Natural killer cell (primary cell): ENCODE results near the gene ZNF618. TPM values are rescaled to one million over a fixed set of nuclear protein-coding genes. Genes with fewer than 3 reads are reported as not detected.

Experiments
- ATAC-seq, 3 donors: fragments of 150-1000 bp in 2 of 3; fragments of 200-7000 bp in 1 of 3; cut with Tn5 transposase; 1 replicate in 1 of 3; 2 replicates in 2 of 3; pipeline ENCODE4 v1.10.0; 2021; ENCODE audit warnings: mild to moderate bottlenecking in 2 of 3, moderate library complexity in 2 of 3
- DNase-seq, 2 donors: peaks; one replicate each; pipeline versions ENCODE4 v3.0.0 to v3.0.0-alpha.2; 2013 to 2021; ENCODE audit warnings: mixed read lengths in 1 of 2
- H3K27ac ChIP-seq: one replicate; pipeline ENCODE4 v1.5.1; 2013; ENCODE audit warnings: mild to moderate bottlenecking, low read length
- H3K27me3 ChIP-seq: one replicate; pipeline ENCODE4 v1.6.1; 2013; ENCODE audit warnings: low read length; ENCODE audit not compliant: control insufficient read depth, insufficient read depth
- H3K36me3 ChIP-seq: one replicate; pipeline ENCODE4 v1.6.1; 2013; ENCODE audit warnings: low read length; ENCODE audit not compliant: control insufficient read depth, insufficient read depth
- H3K4me1 ChIP-seq: one replicate; pipeline ENCODE4 v1.6.1; 2013; ENCODE audit warnings: low read length; ENCODE audit not compliant: control insufficient read depth, insufficient read depth
- H3K4me3 ChIP-seq: one replicate; pipeline ENCODE4 v1.5.1; 2013; ENCODE audit warnings: low read length
- H3K9me3 ChIP-seq: one replicate; pipeline ENCODE4 v1.6.1; 2013; ENCODE audit warnings: low read length; ENCODE audit not compliant: control insufficient read depth, insufficient read depth
- H3K27ac Mint-ChIP-seq, 2 donors: one replicate each; pipeline ENCODE4 v1.8.0; 2022; ENCODE audit warnings: mild to moderate bottlenecking in 2 of 2, mixed read lengths in 2 of 2, moderate library complexity in 1 of 2
- H3K27me3 Mint-ChIP-seq, 2 donors: one replicate each; pipeline ENCODE4 v1.8.0; 2022; ENCODE audit warnings: low read depth in 2 of 2, mixed read lengths in 2 of 2
- H3K36me3 Mint-ChIP-seq: one replicate; pipeline ENCODE4 v1.8.0; 2022; ENCODE audit warnings: mixed read lengths
- H3K4me1 Mint-ChIP-seq, 2 donors: one replicate each; pipeline ENCODE4 v1.8.0; 2022; ENCODE audit warnings: mixed read lengths in 2 of 2
- H3K4me3 Mint-ChIP-seq: one replicate; pipeline ENCODE4 v1.8.0; 2022; ENCODE audit warnings: mild to moderate bottlenecking, moderate library complexity, mixed read lengths
- H3K9me3 Mint-ChIP-seq, 2 donors: one replicate each; pipeline ENCODE4 v1.8.0; 2022; ENCODE audit warnings: mixed read lengths in 2 of 2
- CTCF ChIP-seq: fragments of 200-600 bp; IDR thresholded peaks from one replicate; pipeline ENCODE4 v1.8.0; 2022; ENCODE audit warnings: antibody characterized with exemption
- WGBS: methylation state at CpG from one replicate; pipeline ENCODE4 v1.1.7; 2013; ENCODE audit warnings: missing lambda C conversion rate; ENCODE audit not compliant: insufficient coverage; 5-methylcytosine and 5-hydroxymethylcytosine counted together
- intact Hi-C: fragments of 100-400 bp; cut with micrococcal nuclease; formaldehyde crosslinking; loops from one replicate; pipeline ENCODE4 v1.14.2; 2022
- total RNA-seq, 4 donors: library from RNA; stranded (reverse); fragments of 120-200 nt in 1 of 4; gene quantifications; one replicate each; pipeline versions ENCODE4 v1.2.3 to v1.2.4, GENCODE V29; 2013 to 2022

The ZNF618 gene
- total RNA-seq, 3 donors from 2014 or later (not counting 1 experiment from before 2014, with no cell fraction given) = 9.2 to 10.7 (median 10.0) TPM

GRCh38 chr9:113885183-113886025, 9.3 kb downstream of the ZNF618 start:
- whole genome bisulfite sequencing = 77% methylated on average over 7 of the region's 8 CpGs

DNA sequence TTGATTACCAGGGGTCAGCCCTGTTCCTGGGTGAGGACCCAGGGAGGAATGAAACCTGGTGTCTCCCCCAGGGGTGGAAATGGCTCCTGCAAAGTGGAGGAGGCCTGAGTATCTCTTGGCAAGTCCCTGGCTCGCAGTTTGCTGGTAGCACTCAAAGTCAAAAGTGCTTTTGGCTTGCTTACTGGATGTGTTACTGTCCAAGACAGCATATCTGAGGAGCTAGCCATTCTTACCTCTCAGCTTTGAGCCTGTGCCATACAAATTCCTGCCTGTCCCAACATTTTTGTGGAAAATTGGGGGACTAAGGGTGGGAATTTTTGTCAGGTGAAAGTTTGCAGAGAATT, 9.9 kb downstream of the ZNF618 start:
- peak overlapping the region; percentile 71 to 75 for H3K27ac Mint-ChIP-seq
- no peak for DNase-seq
- H3K4me3 Mint-ChIP-seq = peak overlapping the region; percentile 88
- no peaks in the 10 kb centered on the region for H3K9me3 Mint-ChIP-seq
- Histone ChIP-seq H3K27me3 (no peaks in the 10 kb centered on the region), H3K4me1 (peaks cover 10% of the 10 kb centered on the region), H3K9me3 (no peaks in the 10 kb centered on the region), H3K4me3 (peak overlapping the region; percentile 23), H3K36me3 (no peaks in the 10 kb centered on the region), H3K27ac (peak overlapping the region; percentile 30)
- intact Hi-C loops = no loop called here
- H3K36me3 Mint-ChIP-seq = no peaks in the 10 kb centered on the region
- ATAC-seq = peak in 1 of 3 donors; percentile 18
- no peaks in the 10 kb centered on the region for H3K27me3 Mint-ChIP-seq
- peaks cover 21 to 26% of the 10 kb centered on the region in 2 donors for H3K4me1 Mint-ChIP-seq
- 27% methylated on average over 1 of the region's 1 CpG for WGBS
- TF ChIP-seq CTCF = no peak

More at GRCh38 chr9:113885183-113886025, 9.3 kb downstream of the ZNF618 start:
- DNase-seq (no peak), ATAC-seq (no peak)
- Mint-ChIP-seq H3K4me3 (peak overlapping the region; percentile 88), H3K36me3 (no peaks in the 10 kb centered on the region), H3K9me3 (no peaks in the 10 kb centered on the region), H3K27me3 (no peaks in the 10 kb centered on the region), H3K4me1 (peaks cover 21 to 26% of the 10 kb centered on the region in 2 donors), H3K27ac (peak overlapping the region; percentile 71 to 75)
- no peaks in the 10 kb centered on the region for H3K36me3 ChIP-seq
- no peaks in the 10 kb centered on the region for H3K27me3 ChIP-seq
- peak overlapping the region; percentile 30 for H3K27ac ChIP-seq
- no peak overlapping the region for H3K4me3 ChIP-seq
- peaks cover 10% of the 10 kb centered on the region for H3K4me1 ChIP-seq
- TF ChIP-seq CTCF = no peak
- no peaks in the 10 kb centered on the region for H3K9me3 ChIP-seq
- intact Hi-C loops = no loop called here

DNA sequence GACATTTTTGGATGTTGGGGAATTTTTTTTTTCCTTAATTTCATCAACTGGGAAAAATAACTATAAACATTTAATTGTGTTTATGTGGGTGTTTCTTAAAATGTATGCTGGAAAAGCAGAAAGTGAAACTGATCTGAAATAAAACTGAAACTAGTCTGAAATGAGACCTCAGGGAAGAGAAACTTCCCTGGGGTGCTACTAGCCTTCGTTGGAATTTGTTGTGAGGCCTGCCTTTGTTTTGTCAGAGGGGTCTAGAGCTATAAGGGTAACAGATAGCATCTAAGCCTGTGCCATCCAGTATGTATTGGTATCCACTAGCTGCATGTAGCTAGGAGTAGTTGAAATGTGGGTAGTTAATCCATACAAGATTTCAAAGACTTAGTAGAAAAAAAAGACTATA, 10.4 kb downstream of the ZNF618 start:
- Histone ChIP-seq H3K4me1 (peaks cover 10% of the 10 kb centered on the region), H3K4me3 (peak overlapping the region; percentile 23), H3K9me3 (no peaks in the 10 kb centered on the region), H3K27ac (peak overlapping the region; percentile 60), H3K36me3 (no peaks in the 10 kb centered on the region), H3K27me3 (no peaks in the 10 kb centered on the region)
- Mint-ChIP-seq H3K27ac (peak overlapping the region; percentile 71 to 75), H3K9me3 (no peaks in the 10 kb centered on the region), H3K4me3 (peak overlapping the region; percentile 88), H3K4me1 (peaks cover 21 to 26% of the 10 kb centered on the region in 2 donors), H3K36me3 (no peaks in the 10 kb centered on the region), H3K27me3 (no peaks in the 10 kb centered on the region)
- intact Hi-C loops = no loop called here
- DNase-seq (peak in 1 of 2 donors; percentile 11), ATAC-seq (peak in 2 of 3 donors; percentile 50 to 71)
- TF ChIP-seq CTCF = no peak
- 0% methylated on average over 1 of the region's 1 CpG for WGBS
